IMR-90 (cell line): ENCODE measurements around the gene CARNS1. TPM values are rescaled to one million over a fixed set of nuclear protein-coding genes. Genes with fewer than 3 reads are reported as not detected.

Experiments used
- ATAC-seq: fragments of 200-7000 bp; cut with Tn5 transposase; 2 replicates; pipeline ENCODE4 v1.9.1; 2020; ENCODE audit warnings: low read depth, mild to moderate bottlenecking, moderate library complexity
- BruUV-seq: library from RNA; stranded (reverse); fragments of 400-500 nt; replicated peaks from 2 replicates; lab custom pipeline; 2021; lab: Mats Ljungman, UMichigan
- CTCF ChIA-PET: fragments of 300-600 bp; formaldehyde crosslinking; extraction: SDS; loops from one replicate; lab custom pipeline; 2021; ENCODE audit warnings: antibody characterized with exemption; lab: Yijun Ruan, JAX
- POLR2A ChIA-PET: fragments of 300-600 bp; sonication (Branson Sonifier 250); formaldehyde crosslinking; loops from one replicate; lab custom pipeline; 2022; ENCODE audit warnings: antibody characterized with exemption; ENCODE audit not compliant: unreplicated experiment; lab: Charles Lee
- DNase-seq: peaks from one replicate; pipeline ENCODE4 v3.0.0; 2013
- H2AFZ ChIP-seq: replicated peaks from 2 replicates; pipeline ENCODE3; 2013; ENCODE audit warnings: low read length, mild to moderate bottlenecking; ENCODE audit not compliant: poor library complexity
- H2AK5ac ChIP-seq: 2 replicates; pipeline ENCODE4 v1.6.1; 2013; ENCODE audit warnings: low read depth, low read length, inconsistent platforms
- H2AK9ac ChIP-seq: replicated peaks from 2 replicates; pipeline ENCODE3; 2013; ENCODE audit warnings: mild to moderate bottlenecking, low read depth, low read length, moderate library complexity; ENCODE audit not compliant: poor library complexity
- H2BK120ac ChIP-seq: 2 replicates; pipeline ENCODE4 v1.6.1; 2013; ENCODE audit warnings: low read depth, low read length, inconsistent platforms
- H2BK15ac ChIP-seq: 3 replicates; pipeline ENCODE4 v1.6.1; 2013; ENCODE audit warnings: low read depth, low read length, inconsistent platforms
- H2BK20ac ChIP-seq: 2 replicates; pipeline ENCODE4 v1.6.1; 2013; ENCODE audit warnings: low read depth, mild to moderate bottlenecking, inconsistent platforms, low read length, moderate library complexity
- H2BK5ac ChIP-seq: 2 replicates; pipeline ENCODE4 v1.6.1; 2013; ENCODE audit warnings: mild to moderate bottlenecking, low read depth, low read length, inconsistent platforms; ENCODE audit not compliant: poor library complexity, severe bottlenecking
- H3K14ac ChIP-seq: replicated peaks from 2 replicates; pipeline ENCODE4 v1.6.1; 2013; ENCODE audit warnings: low read depth, low read length, inconsistent platforms
- H3K18ac ChIP-seq: 2 replicates; pipeline ENCODE4 v1.6.1; 2013; ENCODE audit warnings: low read depth, low read length, control low read depth
- H3K23ac ChIP-seq: 2 replicates; pipeline ENCODE4 v1.6.1; 2013; ENCODE audit warnings: low read depth, low read length, inconsistent platforms
- H3K27ac ChIP-seq: 2 replicates; pipeline ENCODE4 v1.5.1; 2013; ENCODE audit warnings: mild to moderate bottlenecking, control low read depth, low read length; ENCODE audit not compliant: insufficient read depth
- H3K27me3 ChIP-seq: 2 replicates; pipeline ENCODE4 v1.6.1; 2013; ENCODE audit warnings: low read length; ENCODE audit not compliant: control insufficient read depth, insufficient read depth
- H3K36me3 ChIP-seq: 2 replicates; pipeline ENCODE4 v1.6.1; 2013; ENCODE audit warnings: low read length, mixed read lengths; ENCODE audit not compliant: control insufficient read depth, insufficient read depth
- H3K4ac ChIP-seq: 2 replicates; pipeline ENCODE4 v1.6.1; 2013; ENCODE audit warnings: low read depth, low read length, inconsistent platforms
- H3K4me1 ChIP-seq: 2 replicates; pipeline ENCODE4 v1.6.1; 2013; ENCODE audit warnings: low read length, mixed read lengths; ENCODE audit not compliant: control insufficient read depth, insufficient read depth
- H3K4me2 ChIP-seq: 2 replicates; pipeline ENCODE4 v1.6.1; 2013; ENCODE audit warnings: low read depth, mild to moderate bottlenecking, control low read depth, low read length, moderate library complexity
- H3K4me3 ChIP-seq: 2 replicates; pipeline ENCODE4 v1.5.1; 2013; ENCODE audit warnings: low read depth, mild to moderate bottlenecking, control low read depth, low read length, moderate library complexity; ENCODE audit not compliant: insufficient read depth
- H3K56ac ChIP-seq: 2 replicates; pipeline ENCODE4 v1.6.1; 2013; ENCODE audit warnings: low read length, inconsistent platforms; ENCODE audit not compliant: insufficient read depth; ENCODE audit errors: extremely low read depth
- H3K79me1 ChIP-seq, 2 experiments: 2 replicates each; pipeline ENCODE4 v1.6.1; 2013; ENCODE audit warnings: low read length in 2 of 2, inconsistent platforms in 1 of 2, low read depth in 1 of 2
- H3K9ac ChIP-seq: 2 replicates; pipeline ENCODE4 v1.6.1; 2013; ENCODE audit warnings: low read depth, low read length, control low read depth
- H3K9me1 ChIP-seq: 2 replicates; pipeline ENCODE4 v1.6.1; 2013; ENCODE audit warnings: low read length, inconsistent platforms; ENCODE audit not compliant: insufficient read depth
- H3K9me3 ChIP-seq: 2 replicates; pipeline ENCODE4 v1.6.1; 2013; ENCODE audit warnings: low read length; ENCODE audit not compliant: control insufficient read depth, insufficient read depth
- H4K20me1 ChIP-seq: 2 replicates; pipeline ENCODE4 v1.6.1; 2013; ENCODE audit warnings: low read length, inconsistent platforms; ENCODE audit not compliant: insufficient read depth
- H4K5ac ChIP-seq: 2 replicates; pipeline ENCODE4 v1.6.1; 2013; ENCODE audit warnings: mild to moderate bottlenecking, low read depth, low read length, control low read depth
- H4K8ac ChIP-seq, 2 experiments: 2 replicates each; pipeline ENCODE4 v1.6.1; 2013; ENCODE audit warnings: low read depth in 2 of 2, low read length in 2 of 2, control low read depth in 1 of 2, inconsistent platforms in 1 of 2
- H4K91ac ChIP-seq: 2 replicates; pipeline ENCODE4 v1.6.1; 2013; ENCODE audit warnings: low read depth, low read length, inconsistent platforms; ENCODE audit not compliant: insufficient read depth
- BHLHE40 ChIP-seq: fragments of 150-350 bp; IDR thresholded peaks from 2 replicates; pipeline ENCODE4 v1.6.1; 2016; ENCODE audit warnings: mild to moderate bottlenecking, low read depth, low read length
- CEBPB ChIP-seq: IDR thresholded peaks from 2 replicates; pipeline ENCODE4 v1.6.1; 2012; ENCODE audit warnings: low read depth, low read length, improper control_type of control experiment
- CHD1 ChIP-seq: IDR thresholded peaks from 2 replicates; pipeline ENCODE4 v1.6.1; 2012; ENCODE audit warnings: low read depth, low read length, improper control_type of control experiment
- ELK1 ChIP-seq: fragments of 150-350 bp; IDR thresholded peaks from 2 replicates; pipeline ENCODE4 v1.6.1; 2016; ENCODE audit warnings: low read depth, mild to moderate bottlenecking, low read length, moderate library complexity, borderline replicate concordance
- FOS ChIP-seq: fragments of 150-350 bp; IDR thresholded peaks from 2 replicates; pipeline ENCODE4 v1.6.1; 2016; ENCODE audit warnings: low read depth, low read length
- MAFK ChIP-seq: IDR thresholded peaks from 2 replicates; pipeline ENCODE4 v1.6.1; 2012; ENCODE audit warnings: low read depth, low read length, improper control_type of control experiment
- MXI1 ChIP-seq: IDR thresholded peaks from 2 replicates; pipeline ENCODE4 v1.6.1; 2012; ENCODE audit warnings: low read depth, mild to moderate bottlenecking, low read length, moderate library complexity, borderline replicate concordance
- NFE2L2 ChIP-seq: fragments of 150-350 bp; IDR thresholded peaks from 2 replicates; pipeline ENCODE4 v1.6.1; 2016; ENCODE audit warnings: low read depth, mild to moderate bottlenecking, low read length
- POLR2A ChIP-seq: IDR thresholded peaks from 2 replicates; pipeline ENCODE4 v1.6.1; 2012; ENCODE audit warnings: mild to moderate bottlenecking, low read depth, low read length
- RAD21 ChIP-seq: IDR thresholded peaks from 2 replicates; pipeline ENCODE4 v1.6.1; 2012; ENCODE audit warnings: low read length, improper control_type of control experiment
- RCOR1 ChIP-seq: IDR thresholded peaks from 2 replicates; pipeline ENCODE4 v1.6.1; 2012; ENCODE audit warnings: mild to moderate bottlenecking, low read length, improper control_type of control experiment; ENCODE audit not compliant: insufficient replicate concordance
- RFX5 ChIP-seq: IDR thresholded peaks from 2 replicates; pipeline ENCODE4 v1.8.0; 2012; ENCODE audit warnings: low read depth, mild to moderate bottlenecking, low read length, moderate library complexity
- SMC3 ChIP-seq: fragments of 150-350 bp; IDR thresholded peaks from 2 replicates; pipeline ENCODE4 v1.6.1; 2016; ENCODE audit warnings: low read depth, mild to moderate bottlenecking, antibody characterized with exemption, low read length, moderate library complexity
- WGBS, 2 experiments: methylation state at CpG; one replicate each; pipeline versions ENCODE4 v1.1.5 to v1.1.7; 2013; ENCODE audit warnings: missing lambda C conversion rate in 2 of 2; ENCODE audit not compliant: insufficient read length in 1 of 2; ENCODE audit errors: extremely low coverage in 2 of 2; 5-methylcytosine and 5-hydroxymethylcytosine counted together
- dilution Hi-C: fragments of 300-500 bp; cut with HindIII; formaldehyde crosslinking; loops from one replicate; pipeline ENCODE4 v1.14.3; 2018; ENCODE audit warnings: low sequenced_read_pairs; ENCODE audit not compliant: unreplicated experiment
- in situ Hi-C: fragments of 300-500 bp; cut with MboI; formaldehyde crosslinking; loops from 3 replicates; pipeline ENCODE4 v1.14.3; 2019; ENCODE audit warnings: low sequenced_read_pairs, inconsistent platforms, mixed read lengths
- intact Hi-C: fragments of 100-400 bp; cut with micrococcal nuclease; formaldehyde crosslinking; loops from 2 replicates; pipeline ENCODE4 v1.10.0; 2022
- polyA plus RNA-seq, 3 experiments: library from polyadenylated mRNA; depleted of rRNA; stranded (reverse); fragments of >200 nt; gene quantifications; 2 replicates each; pipeline ENCODE4 v1.2.3, GENCODE V29; 2012; ENCODE audit warnings: low replicate concordance in 1 of 3
- total RNA-seq: library from RNA; depleted of rRNA; stranded (reverse); fragments of >200 nt; gene quantifications from 2 replicates; pipeline ENCODE4 v1.2.3, GENCODE V29; 2012
- TF ChIP-seq, protein P1 (sequence below): conservative IDR thresholded peaks from 2 replicates; pipeline ENCODE4 v1.5.1; 2012; ENCODE audit warnings: mild to moderate bottlenecking, low read depth, low read length, improper control_type of control experiment
- TF ChIP-seq, protein P2 (sequence below): fragments of 150-350 bp; IDR thresholded peaks from 2 replicates; pipeline ENCODE4 v1.6.1; 2017; ENCODE audit warnings: mild to moderate bottlenecking, antibody characterized with exemption, low read length, low read depth

The CARNS1 gene
- total and polyA plus RNA-seq, 2 of the 4 experiments (the other 2 are of a cell fraction) = under 0.01 to 0.32 TPM

DNA sequence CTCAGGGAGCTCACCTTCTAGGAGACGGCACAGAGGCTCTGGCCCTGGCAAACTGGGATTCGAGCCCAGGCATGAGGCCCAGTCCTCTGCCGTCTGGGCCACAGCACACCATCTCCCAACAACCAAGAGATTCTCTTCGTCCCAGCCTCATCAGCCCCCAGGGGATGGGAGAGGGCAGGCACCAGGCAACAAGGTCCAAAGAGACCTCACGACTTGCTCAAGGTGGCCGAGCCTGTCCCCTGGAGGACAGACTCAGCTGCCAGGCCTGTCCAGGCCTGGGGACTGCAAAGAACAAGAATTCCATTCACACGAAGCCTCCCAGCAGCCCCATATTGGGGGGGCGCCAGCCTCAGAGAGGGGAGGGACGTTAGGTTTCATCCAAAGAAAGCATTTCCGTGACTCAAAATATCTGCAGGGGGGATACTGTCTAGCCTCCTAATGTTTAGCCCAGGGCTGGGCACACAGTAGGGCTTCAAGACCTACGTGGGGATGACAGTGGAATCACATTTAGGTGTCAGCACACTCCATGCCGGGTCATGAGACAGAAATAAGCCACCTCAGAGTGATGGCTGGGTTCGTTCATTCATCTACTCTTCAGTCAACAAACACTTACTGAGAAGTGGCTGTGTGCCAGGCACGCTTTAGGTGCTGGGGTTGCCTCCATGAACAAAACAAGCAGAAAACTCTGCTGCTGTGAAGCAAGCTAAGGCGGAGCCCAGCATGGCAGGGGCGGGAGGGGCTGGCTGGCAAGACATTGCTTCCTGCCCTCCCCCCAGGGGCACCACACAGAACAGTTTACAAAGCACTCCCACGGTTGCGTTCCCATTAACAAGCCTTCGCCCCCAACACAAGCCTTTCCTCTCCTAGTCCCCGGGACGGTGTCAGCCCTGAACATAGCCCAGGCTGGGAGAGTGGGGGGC lies 1.2 kb downstream of the CARNS1 start:
- H3K4me3 ChIP-seq = no peak overlapping the region
- no peak overlapping the region for H3K4ac ChIP-seq
- peaks cover 20% of the 10 kb centered on the region for H3K27me3 ChIP-seq
- dilution Hi-C loops (no loop called here), intact Hi-C loops (no loop called here), in situ Hi-C loops (no loop called here)
- no peaks in the 10 kb centered on the region for H3K79me1 ChIP-seq
- H2BK15ac ChIP-seq = no peak overlapping the region
- no peaks in the 10 kb centered on the region for H3K9me3 ChIP-seq
- no peak overlapping the region for H2BK5ac ChIP-seq
- ChIA-PET POLR2A (no interaction called here), CTCF (no interaction called here)
- H4K5ac ChIP-seq = no peak overlapping the region
- no TSS peak for BruUV-seq
- no peak overlapping the region for H2AK5ac ChIP-seq
- H2AK9ac ChIP-seq = no peak overlapping the region
- no peak overlapping the region for H3K4me2 ChIP-seq
- H3K27ac ChIP-seq = no peak overlapping the region
- H3K36me3 ChIP-seq = no peaks in the 10 kb centered on the region
- no peaks in the 10 kb centered on the region for H4K20me1 ChIP-seq
- DNase-seq (no peak), ATAC-seq (no peak)
- H3K14ac ChIP-seq = no peak overlapping the region
- H3K9me1 ChIP-seq = no peaks in the 10 kb centered on the region
- no peak overlapping the region for H3K9ac ChIP-seq
- H2BK20ac ChIP-seq = no peak overlapping the region
- no peak overlapping the region for H4K91ac ChIP-seq
- H3K23ac ChIP-seq = no peak overlapping the region
- H2BK120ac ChIP-seq = no peak overlapping the region
- no peak overlapping the region for H3K56ac ChIP-seq
- 100% methylated on average over 1 of the region's 21 CpGs; no CpG with 5 or more reads in 1 of the 2 experiments for WGBS, 2 experiments
- no peak overlapping the region for H2AFZ ChIP-seq
- H3K4me1 ChIP-seq = peaks cover 5% of the 10 kb centered on the region; the same call in 1 of the 2 replicates
- no peak overlapping the region for H3K18ac ChIP-seq
- no peak overlapping the region for H4K8ac ChIP-seq
- TF ChIP-seq NFE2L2 (no peak), SMC3 (no peak), ELK1 (no peak), CHD1 (no peak), FOS (no peak), POLR2A (no peak), MAFK (no peak), MXI1 (no peak), CEBPB (no peak), RAD21 (no peak), BHLHE40 (no peak), RFX5 (no peak), RCOR1 (no peak)
- TF ChIP-seq, protein P1, sequence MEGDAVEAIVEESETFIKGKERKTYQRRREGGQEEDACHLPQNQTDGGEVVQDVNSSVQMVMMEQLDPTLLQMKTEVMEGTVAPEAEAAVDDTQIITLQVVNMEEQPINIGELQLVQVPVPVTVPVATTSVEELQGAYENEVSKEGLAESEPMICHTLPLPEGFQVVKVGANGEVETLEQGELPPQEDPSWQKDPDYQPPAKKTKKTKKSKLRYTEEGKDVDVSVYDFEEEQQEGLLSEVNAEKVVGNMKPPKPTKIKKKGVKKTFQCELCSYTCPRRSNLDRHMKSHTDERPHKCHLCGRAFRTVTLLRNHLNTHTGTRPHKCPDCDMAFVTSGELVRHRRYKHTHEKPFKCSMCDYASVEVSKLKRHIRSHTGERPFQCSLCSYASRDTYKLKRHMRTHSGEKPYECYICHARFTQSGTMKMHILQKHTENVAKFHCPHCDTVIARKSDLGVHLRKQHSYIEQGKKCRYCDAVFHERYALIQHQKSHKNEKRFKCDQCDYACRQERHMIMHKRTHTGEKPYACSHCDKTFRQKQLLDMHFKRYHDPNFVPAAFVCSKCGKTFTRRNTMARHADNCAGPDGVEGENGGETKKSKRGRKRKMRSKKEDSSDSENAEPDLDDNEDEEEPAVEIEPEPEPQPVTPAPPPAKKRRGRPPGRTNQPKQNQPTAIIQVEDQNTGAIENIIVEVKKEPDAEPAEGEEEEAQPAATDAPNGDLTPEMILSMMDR = no peak
- TF ChIP-seq, protein P2, sequence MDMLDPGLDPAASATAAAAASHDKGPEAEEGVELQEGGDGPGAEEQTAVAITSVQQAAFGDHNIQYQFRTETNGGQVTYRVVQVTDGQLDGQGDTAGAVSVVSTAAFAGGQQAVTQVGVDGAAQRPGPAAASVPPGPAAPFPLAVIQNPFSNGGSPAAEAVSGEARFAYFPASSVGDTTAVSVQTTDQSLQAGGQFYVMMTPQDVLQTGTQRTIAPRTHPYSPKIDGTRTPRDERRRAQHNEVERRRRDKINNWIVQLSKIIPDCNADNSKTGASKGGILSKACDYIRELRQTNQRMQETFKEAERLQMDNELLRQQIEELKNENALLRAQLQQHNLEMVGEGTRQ = no peak
